DND-41 (cell line): Measurements from ENCODE around the gene EDIL3.

Experiments
- EZH2 ChIP-seq: IDR thresholded peaks from 3 replicates; pipeline ENCODE4 v1.6.1; 2012; ENCODE audit warnings: borderline replicate concordance, low read depth, mild to moderate bottlenecking, moderate library complexity, low read length, inconsistent platforms; ENCODE audit not compliant: severe bottlenecking
- TF ChIP-seq, protein P1 (sequence below): IDR thresholded peaks from 2 replicates; pipeline ENCODE4 v1.5.1; 2012; ENCODE audit warnings: borderline replicate concordance, low read length, moderate library complexity, mild to moderate bottlenecking; ENCODE audit not compliant: poor library complexity, severe bottlenecking; ENCODE audit errors: extremely low read depth

DNA sequence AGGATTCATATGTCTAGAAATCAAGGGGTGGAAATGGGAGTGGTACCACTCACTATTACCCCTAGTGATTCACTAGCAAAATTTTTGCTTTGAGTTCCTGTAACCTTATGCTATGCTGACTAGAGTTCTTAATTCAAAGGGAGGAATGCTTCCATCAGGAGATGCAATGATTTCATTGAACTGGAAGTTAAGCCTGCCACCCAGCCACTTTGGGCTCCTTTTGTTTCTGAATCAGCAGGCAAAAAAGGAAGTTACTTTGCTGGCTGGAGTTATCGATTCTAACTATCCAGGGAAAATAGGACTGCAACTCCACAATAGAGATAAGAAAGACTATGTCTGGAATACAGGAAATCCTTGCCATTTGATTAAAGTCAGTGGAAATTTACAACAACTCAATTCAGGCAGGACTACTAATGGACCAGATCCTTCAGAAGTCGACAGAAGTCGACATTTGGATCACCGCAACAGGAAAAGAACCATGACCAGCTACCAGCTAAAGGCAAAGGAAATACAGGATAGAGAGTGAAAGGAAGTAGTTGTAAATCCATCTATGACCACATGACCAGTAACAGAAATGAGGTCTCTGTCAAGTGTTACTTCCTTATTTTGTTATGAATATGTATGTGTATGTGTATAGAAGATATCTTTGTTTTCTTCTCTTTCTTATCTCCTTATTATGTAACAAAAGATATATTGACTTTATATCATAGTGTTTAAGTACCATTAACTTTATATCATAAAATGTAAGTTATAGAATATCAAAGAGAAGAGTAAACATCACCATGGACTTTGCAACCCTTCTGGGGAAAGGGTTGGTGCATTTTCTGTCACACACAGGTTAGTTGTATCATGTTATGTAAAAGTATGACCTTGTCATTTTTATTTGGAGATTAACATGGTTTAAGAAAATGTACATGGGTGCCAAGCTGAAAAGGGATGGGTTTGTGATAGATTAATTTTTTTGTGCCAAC, 465.3 kb downstream of the EDIL3 start:
- TF ChIP-seq, protein P1, sequence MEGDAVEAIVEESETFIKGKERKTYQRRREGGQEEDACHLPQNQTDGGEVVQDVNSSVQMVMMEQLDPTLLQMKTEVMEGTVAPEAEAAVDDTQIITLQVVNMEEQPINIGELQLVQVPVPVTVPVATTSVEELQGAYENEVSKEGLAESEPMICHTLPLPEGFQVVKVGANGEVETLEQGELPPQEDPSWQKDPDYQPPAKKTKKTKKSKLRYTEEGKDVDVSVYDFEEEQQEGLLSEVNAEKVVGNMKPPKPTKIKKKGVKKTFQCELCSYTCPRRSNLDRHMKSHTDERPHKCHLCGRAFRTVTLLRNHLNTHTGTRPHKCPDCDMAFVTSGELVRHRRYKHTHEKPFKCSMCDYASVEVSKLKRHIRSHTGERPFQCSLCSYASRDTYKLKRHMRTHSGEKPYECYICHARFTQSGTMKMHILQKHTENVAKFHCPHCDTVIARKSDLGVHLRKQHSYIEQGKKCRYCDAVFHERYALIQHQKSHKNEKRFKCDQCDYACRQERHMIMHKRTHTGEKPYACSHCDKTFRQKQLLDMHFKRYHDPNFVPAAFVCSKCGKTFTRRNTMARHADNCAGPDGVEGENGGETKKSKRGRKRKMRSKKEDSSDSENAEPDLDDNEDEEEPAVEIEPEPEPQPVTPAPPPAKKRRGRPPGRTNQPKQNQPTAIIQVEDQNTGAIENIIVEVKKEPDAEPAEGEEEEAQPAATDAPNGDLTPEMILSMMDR = no peak
- no peak for TF ChIP-seq EZH2
